B cell (primary cell): ENCODE measurements around the gene CIP2A. TPM values are rescaled to one million over a fixed set of nuclear protein-coding genes. Genes with fewer than 3 reads are reported as not detected.

ENCODE experiments used
- ATAC-seq: fragments of 200-7000 bp; cut with Tn5 transposase; one replicate; pipeline ENCODE4 v1.10.0; 2021; ENCODE audit warnings: low read depth, mild to moderate bottlenecking, moderate number of reproducible peaks, moderate library complexity
- CTCF ChIA-PET: fragments of 350-600 bp; sonication (Branson Sonifier 250); formaldehyde crosslinking; loops from one replicate; lab custom pipeline; 2021; ENCODE audit warnings: antibody characterized with exemption, inconsistent platforms; lab: Charles Lee
- POLR2A ChIA-PET: fragments of 350-600 bp; sonication (Branson Sonifier 250); formaldehyde crosslinking; loops from one replicate; lab custom pipeline; 2021; ENCODE audit warnings: antibody characterized with exemption; lab: Charles Lee
- DNase-seq: peaks from one replicate; pipeline ENCODE4 v3.0.0; 2013
- H2AFZ ChIP-seq: 2 replicates; pipeline ENCODE4 v1.6.1; 2012; ENCODE audit warnings: mild to moderate bottlenecking, low read depth, low read length; ENCODE audit not compliant: insufficient read depth, poor library complexity, severe bottlenecking
- H3K27ac ChIP-seq, 2 donors: 1 replicate in 1 of 2; 2 replicates in 1 of 2; pipeline ENCODE4 v1.5.1; 2012 to 2013; ENCODE audit warnings: low read length in 2 of 2, mild to moderate bottlenecking in 2 of 2, moderate library complexity in 1 of 2
- H3K27me3 ChIP-seq, 4 experiments: fragments of 200-600 bp in 1 of 4; sonication (generic) in 1 of 4; replicated peaks in 1 of 4; 1 replicate in 2 of 4; 2 replicates in 2 of 4; pipeline versions ENCODE4 v1.6.1 to v1.7.0; 2013 to 2016; ENCODE audit warnings: low read length in 3 of 4, mild to moderate bottlenecking in 2 of 4, mixed read lengths in 1 of 4, moderate library complexity in 1 of 4; ENCODE audit not compliant: insufficient read depth in 4 of 4, control insufficient read depth in 3 of 4; ENCODE audit errors: control extremely low read depth in 1 of 4
- H3K36me3 ChIP-seq, 2 experiments: replicated peaks in 1 of 2; 1 replicate in 1 of 2; 2 replicates in 1 of 2; pipeline versions ENCODE4 v1.6.1 to v1.7.1; 2013; ENCODE audit warnings: low read length in 1 of 2; ENCODE audit not compliant: insufficient read depth in 2 of 2, control insufficient read depth in 1 of 2; ENCODE audit errors: control extremely low read depth in 1 of 2, extremely low read depth in 1 of 2
- H3K4me1 ChIP-seq, 2 donors: fragments of 200-600 bp in 1 of 2; sonication (generic) in 1 of 2; 1 replicate in 1 of 2; 2 replicates in 1 of 2; pipeline versions ENCODE4 v1.5.1 to v1.6.1; 2013 to 2017; ENCODE audit warnings: low read length in 2 of 2; ENCODE audit not compliant: control insufficient read depth in 2 of 2, insufficient read depth in 2 of 2
- H3K4me2 ChIP-seq: replicated peaks from 2 replicates; pipeline ENCODE3; 2012; ENCODE audit warnings: mild to moderate bottlenecking, low read depth, low read length; ENCODE audit not compliant: poor library complexity, severe bottlenecking
- H3K4me3 ChIP-seq, 5 experiments: fragments of 200-600 bp in 1 of 5; sonication (generic) in 1 of 5; 1 replicate in 3 of 5; 2 replicates in 2 of 5; pipeline versions ENCODE4 v1.5.1 to v1.7.0; 2011 to 2016; ENCODE audit warnings: low read length in 4 of 5, mild to moderate bottlenecking in 4 of 5, low read depth in 2 of 5, control low read depth in 1 of 5, moderate library complexity in 1 of 5; ENCODE audit not compliant: insufficient read depth in 1 of 5; ENCODE audit errors: control extremely low read depth in 1 of 5, extremely low read depth in 1 of 5
- H3K79me2 ChIP-seq: fragments of 200-600 bp; sonication (generic); one replicate; pipeline ENCODE4 v1.6.0; 2016; ENCODE audit warnings: low read length; ENCODE audit not compliant: control insufficient read depth, insufficient read depth
- H3K9ac ChIP-seq: fragments of 200-600 bp; sonication (generic); 2 replicates; pipeline ENCODE4 v1.6.1; 2017; ENCODE audit warnings: mild to moderate bottlenecking, low read length, moderate library complexity
- H3K9me3 ChIP-seq, 3 donors: one replicate each; pipeline versions ENCODE4 v1.6.1 to v1.7.1; 2013; ENCODE audit warnings: low read length in 2 of 3; ENCODE audit not compliant: control insufficient read depth in 2 of 3, insufficient read depth in 1 of 3; ENCODE audit errors: control extremely low read depth in 1 of 3
- H4K20me1 ChIP-seq: 2 replicates; pipeline ENCODE4 v1.6.0; 2012; ENCODE audit warnings: mild to moderate bottlenecking, low read length; ENCODE audit not compliant: insufficient read depth, control insufficient read depth, poor library complexity, severe bottlenecking
- H3K27ac Mint-ChIP-seq: one replicate; pipeline ENCODE4 v1.8.0; 2021; ENCODE audit warnings: mixed read lengths
- H3K27me3 Mint-ChIP-seq: one replicate; pipeline ENCODE4 v1.8.0; 2021; ENCODE audit warnings: mixed read lengths
- H3K4me1 Mint-ChIP-seq: one replicate; pipeline ENCODE4 v1.8.0; 2021; ENCODE audit warnings: mixed read lengths
- H3K4me3 Mint-ChIP-seq: one replicate; pipeline ENCODE4 v1.8.0; 2021; ENCODE audit warnings: mixed read lengths
- H3K9me3 Mint-ChIP-seq: one replicate; pipeline ENCODE4 v1.8.0; 2022; ENCODE audit warnings: mixed read lengths; ENCODE audit not compliant: insufficient read depth
- EZH2 ChIP-seq: IDR thresholded peaks from 2 replicates; pipeline ENCODE4 v1.6.1; 2012; ENCODE audit warnings: borderline replicate concordance, low read depth, mild to moderate bottlenecking, moderate library complexity, low read length; ENCODE audit not compliant: insufficient read depth, poor library complexity, severe bottlenecking
- WGBS: methylation state at CpG from one replicate; pipeline ENCODE4 v1.1.5; 2013; ENCODE audit warnings: missing lambda C conversion rate; ENCODE audit not compliant: insufficient coverage; 5-methylcytosine and 5-hydroxymethylcytosine counted together
- intact Hi-C: fragments of 100-400 bp; cut with micrococcal nuclease; formaldehyde crosslinking; loops from one replicate; pipeline ENCODE4 v1.10.0; 2022
- polyA plus RNA-seq: library from polyadenylated mRNA; depleted of rRNA; stranded (reverse); fragments of >200 nt; gene quantifications from 2 replicates; pipeline ENCODE4 v1.2.3, GENCODE V29; 2012
- total RNA-seq, 2 donors: library from RNA; stranded (reverse); fragments of 120-200 nt in 1 of 2; gene quantifications; 1 replicate in 1 of 2; 2 replicates in 1 of 2; pipeline versions ENCODE4 v1.2.3 to v1.2.4, GENCODE V29; 2013 to 2022
- TF ChIP-seq, protein P1 (sequence below): fragments of 200-600 bp; IDR thresholded peaks from one replicate; pipeline ENCODE4 v1.8.0; 2022; ENCODE audit warnings: antibody characterized with exemption, mild to moderate bottlenecking

Gene CIP2A
- total and polyA plus RNA-seq, 2 donors (not counting 1 experiment from before 2014, with no cell fraction given) = 2.3 to 11.0 TPM

GRCh38 chr3:108595321-108595720 is 6.1 kb upstream of the CIP2A start:
- ChIA-PET POLR2A (no interaction called here), CTCF (no interaction called here)
- Histone ChIP-seq H3K36me3 (no peaks in the 10 kb centered on the region), H3K9me3 (no peaks in the 10 kb centered on the region), H2AFZ (no peak overlapping the region), H3K27me3 (no peaks in the 10 kb centered on the region), H3K79me2 (peaks cover 34% of the 10 kb centered on the region), H3K4me1 (peaks cover 19 to 21% of the 10 kb centered on the region in 2 donors), H3K4me3 (no peak overlapping the region), H3K9ac (no peak overlapping the region), H3K27ac (no peak overlapping the region), H3K4me2 (no peak overlapping the region), H4K20me1 (no peaks in the 10 kb centered on the region)
- DNase-seq (no peak), ATAC-seq (no peak)
- no CpG with 5 or more reads among the region's 2 CpGs for whole genome bisulfite sequencing
- intact Hi-C loops = loop anchor here (10.0 kb wide), 1 partner anchor 1161 kb away; no protein-coding TSS in a partner anchor
- no peak overlapping the region for H3K27ac Mint-ChIP-seq
- no peak overlapping the region for H3K4me3 Mint-ChIP-seq
- TF ChIP-seq, protein P1, sequence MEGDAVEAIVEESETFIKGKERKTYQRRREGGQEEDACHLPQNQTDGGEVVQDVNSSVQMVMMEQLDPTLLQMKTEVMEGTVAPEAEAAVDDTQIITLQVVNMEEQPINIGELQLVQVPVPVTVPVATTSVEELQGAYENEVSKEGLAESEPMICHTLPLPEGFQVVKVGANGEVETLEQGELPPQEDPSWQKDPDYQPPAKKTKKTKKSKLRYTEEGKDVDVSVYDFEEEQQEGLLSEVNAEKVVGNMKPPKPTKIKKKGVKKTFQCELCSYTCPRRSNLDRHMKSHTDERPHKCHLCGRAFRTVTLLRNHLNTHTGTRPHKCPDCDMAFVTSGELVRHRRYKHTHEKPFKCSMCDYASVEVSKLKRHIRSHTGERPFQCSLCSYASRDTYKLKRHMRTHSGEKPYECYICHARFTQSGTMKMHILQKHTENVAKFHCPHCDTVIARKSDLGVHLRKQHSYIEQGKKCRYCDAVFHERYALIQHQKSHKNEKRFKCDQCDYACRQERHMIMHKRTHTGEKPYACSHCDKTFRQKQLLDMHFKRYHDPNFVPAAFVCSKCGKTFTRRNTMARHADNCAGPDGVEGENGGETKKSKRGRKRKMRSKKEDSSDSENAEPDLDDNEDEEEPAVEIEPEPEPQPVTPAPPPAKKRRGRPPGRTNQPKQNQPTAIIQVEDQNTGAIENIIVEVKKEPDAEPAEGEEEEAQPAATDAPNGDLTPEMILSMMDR = no peak
- TF ChIP-seq EZH2 = no peak
- H3K27me3 Mint-ChIP-seq = no peaks in the 10 kb centered on the region
- peaks cover 22% of the 10 kb centered on the region for H3K4me1 Mint-ChIP-seq
- no peaks in the 10 kb centered on the region for H3K9me3 Mint-ChIP-seq

- WGBS = 40% methylated on average over 2 of the region's 4 CpGs
- Histone ChIP-seq H2AFZ (peak overlapping the region; percentile 96), H3K27me3 (no peaks in the 10 kb centered on the region), H3K4me3 (peak overlapping the region in 4 of 5 experiments; percentile 92 to 99 (median 95)), H3K4me2 (peak overlapping the region; percentile 82), H3K79me2 (peaks cover 34% of the 10 kb centered on the region), H4K20me1 (no peaks in the 10 kb centered on the region), H3K9ac (peak overlapping the region; percentile 99), H3K36me3 (no peaks in the 10 kb centered on the region), H3K4me1 (peaks cover 12 to 16% of the 10 kb centered on the region in 2 donors), H3K27ac (peak overlapping the region; percentile 96 to 99), H3K9me3 (no peaks in the 10 kb centered on the region)
- TF ChIP-seq, protein P1 = no peak
- no peak for TF ChIP-seq EZH2
- ChIA-PET CTCF (interaction anchor here (1.5 to 3.6 kb wide), 3 partner anchors 8 to 72 kb away, joined by 6 to 15 read pairs (median 8); no protein-coding TSS in a partner anchor), POLR2A (interaction anchor here (1.8 kb wide), 1 partner anchor 13 kb away, joined by 16 read pairs; no protein-coding TSS in a partner anchor)
- intact Hi-C loops = loop anchor here (10.0 kb wide), 1 partner anchor 1156 kb away; no protein-coding TSS in a partner anchor
- peak overlapping the region; percentile 99 for H3K4me3 Mint-ChIP-seq
- peak overlapping the region; percentile 81 for H3K27ac Mint-ChIP-seq
- no peaks in the 10 kb centered on the region for H3K9me3 Mint-ChIP-seq
- peaks cover 17% of the 10 kb centered on the region for H3K4me1 Mint-ChIP-seq
- peak; percentile 23 for DNase-seq
- H3K27me3 Mint-ChIP-seq = no peaks in the 10 kb centered on the region
- ATAC-seq = no peak
Measured at GRCh38 chr3:108590460-108590859, 1.2 kb upstream of the CIP2A start.
